Neutrophil (primary cell): ENCODE measurements around the gene H2BK1.

Experiments
- H3K27ac ChIP-seq: fragments of 200-600 bp; sonication (generic); 2 replicates; pipeline ENCODE4 v1.5.1; 2016; ENCODE audit warnings: mild to moderate bottlenecking, moderate library complexity
- H3K27me3 ChIP-seq: fragments of 200-600 bp; sonication (generic); 2 replicates; pipeline ENCODE4 v1.6.0; 2016; ENCODE audit warnings: mild to moderate bottlenecking
- H3K36me3 ChIP-seq: fragments of 200-600 bp; sonication (generic); 2 replicates; pipeline ENCODE4 v1.5.1; 2017
- H3K4me1 ChIP-seq, 2 experiments: fragments of 200-600 bp in 1 of 2; sonication (generic) in 1 of 2; 1 replicate in 1 of 2; 2 replicates in 1 of 2; pipeline versions ENCODE4 v1.5.1 to v1.6.1; 2013 to 2016; ENCODE audit warnings: low read depth in 1 of 2, low read length in 1 of 2, mild to moderate bottlenecking in 1 of 2, moderate library complexity in 1 of 2; ENCODE audit not compliant: control insufficient read depth in 1 of 2, insufficient read depth in 1 of 2
- H3K4me3 ChIP-seq, 2 experiments: fragments of 200-600 bp in 1 of 2; sonication (generic) in 1 of 2; 1 replicate in 1 of 2; 2 replicates in 1 of 2; pipeline ENCODE4 v1.5.1; 2013 to 2016; ENCODE audit warnings: low read depth in 1 of 2, low read length in 1 of 2, mild to moderate bottlenecking in 1 of 2, moderate library complexity in 1 of 2
- H3K9me3 ChIP-seq: fragments of 200-600 bp; sonication (generic); 2 replicates; pipeline ENCODE4 v1.5.1; 2016
- CTCF ChIP-seq: fragments of 200-600 bp; sonication (generic); IDR thresholded peaks from 2 replicates; pipeline ENCODE4 v1.5.1; 2016; ENCODE audit warnings: antibody characterized with exemption

The H2BK1 gene

GRCh38 chr7:151187409-151188251 is 22.7 kb downstream of the H2BK1 start:
- Histone ChIP-seq H3K36me3 (no peaks in the 10 kb centered on the region), H3K4me3 (no peak overlapping the region), H3K9me3 (no peaks in the 10 kb centered on the region), H3K27me3 (peaks cover 12% of the 10 kb centered on the region), H3K4me1 (no peaks in the 10 kb centered on the region), H3K27ac (no peak overlapping the region)
- no peak for TF ChIP-seq CTCF

GRCh38 chr7:151186640-151187408 is 23.5 kb downstream of the H2BK1 start, which contains the start of gene ASB10:
Gene ASB10, minus strand, starts transcription at chr7:151187250. Its CDS starts 120 bp downstream, at chr7:151187130.
- H3K27me3 ChIP-seq: peaks cover 12% of the 10 kb centered on the region
- no peaks in the 10 kb centered on the region for H3K9me3 ChIP-seq
- no peaks in the 10 kb centered on the region for H3K36me3 ChIP-seq
- TF ChIP-seq CTCF: no peak
- H3K4me1 ChIP-seq: no peaks in the 10 kb centered on the region
- H3K4me3 ChIP-seq: no peak within 1 kb of the TSS
- no peak within 1 kb of the TSS for H3K27ac ChIP-seq

GRCh38 chr7:151185762-151186639 is 24.3 kb downstream of the H2BK1 start:
- Histone ChIP-seq H3K9me3 (no peaks in the 10 kb centered on the region), H3K27ac (no peak overlapping the region), H3K4me3 (no peak overlapping the region), H3K36me3 (no peaks in the 10 kb centered on the region), H3K27me3 (peaks cover 12% of the 10 kb centered on the region), H3K4me1 (no peaks in the 10 kb centered on the region)
- no peak for TF ChIP-seq CTCF

- Histone ChIP-seq H3K36me3 (no peaks in the 10 kb centered on the region), H3K9me3 (no peaks in the 10 kb centered on the region), H3K27ac (no peak overlapping the region), H3K4me1 (no peaks in the 10 kb centered on the region), H3K4me3 (no peak overlapping the region), H3K27me3 (peaks cover 43% of the 10 kb centered on the region)
- TF ChIP-seq CTCF: no peak
Observed at GRCh38 chr7:151181011-151181431, 29.3 kb downstream of the H2BK1 start.

- Histone ChIP-seq H3K27ac (no peak overlapping the region), H3K4me1 (no peaks in the 10 kb centered on the region), H3K27me3 (peaks cover 53% of the 10 kb centered on the region), H3K9me3 (no peaks in the 10 kb centered on the region), H3K4me3 (no peak overlapping the region), H3K36me3 (no peaks in the 10 kb centered on the region)
- no peak for TF ChIP-seq CTCF
Observed at GRCh38 chr7:151179946-151180345, 30.3 kb downstream of the H2BK1 start.
